D721Med (cell line): ENCODE data around the gene VSIG1.

Experiments used
- DNase-seq: peaks from one replicate; pipeline ENCODE4 v3.0.0; 2011; ENCODE audit warnings: low spot score; ENCODE audit not compliant: insufficient read length
- FAIRE-seq: peaks from 2 replicates; lab custom pipeline; 2011; peaks lifted over from hg19 to GRCh38; lab: Jason Lieb, UNC
- CTCF ChIP-seq: IDR thresholded peaks from 2 replicates; pipeline ENCODE4 v1.5.1; 2012; ENCODE audit warnings: mild to moderate bottlenecking, control low read depth; ENCODE audit not compliant: insufficient read depth; ENCODE audit errors: missing control alignments

Gene VSIG1

GRCh38 chrX:108059801-108060200 is 14.9 kb downstream of the VSIG1 start:
- no peak for DNase-seq
- no peak for TF ChIP-seq CTCF
- FAIRE-seq = no peak

DNA sequence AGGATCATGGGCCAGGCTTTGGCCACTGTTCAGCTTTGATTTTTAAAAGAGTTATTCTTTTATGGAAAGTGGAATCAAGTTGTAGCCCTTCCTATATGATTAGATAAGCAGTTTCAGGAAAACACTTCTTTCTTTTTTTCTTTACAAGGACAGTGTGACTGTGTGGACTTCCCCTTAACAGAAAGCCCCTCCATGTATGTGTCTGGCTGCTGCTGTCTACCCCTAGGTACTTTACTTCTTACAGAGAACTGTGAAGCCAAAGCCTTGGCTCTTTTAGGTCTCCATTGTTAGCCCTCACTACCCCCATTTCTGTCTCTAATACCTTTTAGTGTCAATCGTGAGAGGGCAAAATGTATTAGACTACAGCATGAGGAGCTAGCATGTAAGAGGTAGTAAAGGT is 19.1 kb downstream of the VSIG1 start:
- no peak for DNase-seq
- FAIRE-seq = no peak
- no peak for TF ChIP-seq CTCF

DNA sequence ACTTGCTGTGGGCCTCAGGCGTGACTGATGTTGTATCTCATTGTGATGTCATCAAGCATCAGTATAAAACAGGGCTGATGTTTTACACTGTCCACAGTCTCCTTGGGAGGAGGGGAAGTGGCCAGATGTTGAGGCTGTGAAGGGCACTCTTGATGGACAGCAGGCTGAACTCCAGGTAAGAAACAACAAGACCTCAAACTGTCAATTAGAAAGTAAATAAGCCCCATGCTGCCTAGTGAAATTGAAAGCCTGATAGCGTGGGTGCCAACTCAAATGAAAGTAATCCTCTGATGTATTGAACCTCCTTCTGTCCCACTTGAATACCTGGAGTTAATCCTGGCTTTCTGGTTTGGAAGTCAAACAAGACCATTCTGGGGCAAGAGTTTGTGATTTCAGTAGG is 19.7 kb downstream of the VSIG1 start:
- DNase-seq (no peak), FAIRE-seq (no peak)
- no peak for TF ChIP-seq CTCF

DNA sequence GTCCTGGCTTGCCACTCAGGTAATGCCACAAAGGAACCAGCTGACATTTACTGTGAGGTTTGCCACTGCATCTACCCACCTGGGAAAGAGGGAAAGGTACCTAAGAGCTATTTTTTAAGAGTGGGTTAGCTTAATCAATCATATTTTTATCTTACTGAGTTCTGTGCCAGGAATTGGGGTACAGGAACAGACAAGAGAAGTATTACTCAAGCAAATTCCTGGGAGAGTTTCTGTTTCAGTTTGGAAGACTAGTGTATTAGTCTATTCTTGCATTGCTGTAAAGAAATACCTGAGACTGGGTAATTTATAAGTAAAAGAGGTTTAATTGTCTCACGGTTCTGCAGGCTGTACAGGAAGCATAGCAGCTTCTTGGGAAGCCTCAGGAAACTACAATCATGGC is 23.3 kb downstream of the VSIG1 start:
- no peak for DNase-seq
- FAIRE-seq = no peak
- no peak for TF ChIP-seq CTCF

GRCh38 chrX:108070891-108071290 is 26.0 kb downstream of the VSIG1 start:
- DNase-seq (no peak), FAIRE-seq (no peak)
- no peak for TF ChIP-seq CTCF

- DNase-seq = no peak
- TF ChIP-seq CTCF = no peak
- FAIRE-seq = no peak
Observed at GRCh38 chrX:108071578-108071977, 26.7 kb downstream of the VSIG1 start.

GRCh38 chrX:108072746-108073145 is 27.9 kb downstream of the VSIG1 start:
- FAIRE-seq (no peak), DNase-seq (no peak)
- TF ChIP-seq CTCF = no peak
